IMR-90 (cell line): Measurements from ENCODE around the gene KRTCAP2. TPM values are rescaled to one million over a fixed set of nuclear protein-coding genes. Genes with fewer than 3 reads are reported as not detected.

Experiments used
- ATAC-seq: fragments of 200-7000 bp; cut with Tn5 transposase; 2 replicates; pipeline ENCODE4 v1.9.1; 2020; ENCODE audit warnings: low read depth, mild to moderate bottlenecking, moderate library complexity
- BruUV-seq: library from RNA; stranded (reverse); fragments of 400-500 nt; replicated peaks from 2 replicates; lab custom pipeline; 2021; lab: Mats Ljungman, UMichigan
- CTCF ChIA-PET: fragments of 300-600 bp; formaldehyde crosslinking; extraction: SDS; loops from one replicate; lab custom pipeline; 2021; ENCODE audit warnings: antibody characterized with exemption; lab: Yijun Ruan, JAX
- POLR2A ChIA-PET: fragments of 300-600 bp; sonication (Branson Sonifier 250); formaldehyde crosslinking; loops from one replicate; lab custom pipeline; 2022; ENCODE audit warnings: antibody characterized with exemption; ENCODE audit not compliant: unreplicated experiment; lab: Charles Lee
- DNase-seq: peaks from one replicate; pipeline ENCODE4 v3.0.0; 2013
- H2AFZ ChIP-seq: replicated peaks from 2 replicates; pipeline ENCODE3; 2013; ENCODE audit warnings: low read length, mild to moderate bottlenecking; ENCODE audit not compliant: poor library complexity
- H2AK5ac ChIP-seq: 2 replicates; pipeline ENCODE4 v1.6.1; 2013; ENCODE audit warnings: low read depth, low read length, inconsistent platforms
- H2AK9ac ChIP-seq: replicated peaks from 2 replicates; pipeline ENCODE3; 2013; ENCODE audit warnings: mild to moderate bottlenecking, low read depth, low read length, moderate library complexity; ENCODE audit not compliant: poor library complexity
- H2BK120ac ChIP-seq: 2 replicates; pipeline ENCODE4 v1.6.1; 2013; ENCODE audit warnings: low read depth, low read length, inconsistent platforms
- H2BK15ac ChIP-seq: 3 replicates; pipeline ENCODE4 v1.6.1; 2013; ENCODE audit warnings: low read depth, low read length, inconsistent platforms
- H2BK20ac ChIP-seq: 2 replicates; pipeline ENCODE4 v1.6.1; 2013; ENCODE audit warnings: low read depth, mild to moderate bottlenecking, inconsistent platforms, low read length, moderate library complexity
- H2BK5ac ChIP-seq: 2 replicates; pipeline ENCODE4 v1.6.1; 2013; ENCODE audit warnings: mild to moderate bottlenecking, low read depth, low read length, inconsistent platforms; ENCODE audit not compliant: poor library complexity, severe bottlenecking
- H3K14ac ChIP-seq: replicated peaks from 2 replicates; pipeline ENCODE4 v1.6.1; 2013; ENCODE audit warnings: low read depth, low read length, inconsistent platforms
- H3K18ac ChIP-seq: 2 replicates; pipeline ENCODE4 v1.6.1; 2013; ENCODE audit warnings: low read depth, low read length, control low read depth
- H3K23ac ChIP-seq: 2 replicates; pipeline ENCODE4 v1.6.1; 2013; ENCODE audit warnings: low read depth, low read length, inconsistent platforms
- H3K27ac ChIP-seq: 2 replicates; pipeline ENCODE4 v1.5.1; 2013; ENCODE audit warnings: mild to moderate bottlenecking, control low read depth, low read length; ENCODE audit not compliant: insufficient read depth
- H3K27me3 ChIP-seq: 2 replicates; pipeline ENCODE4 v1.6.1; 2013; ENCODE audit warnings: low read length; ENCODE audit not compliant: control insufficient read depth, insufficient read depth
- H3K36me3 ChIP-seq: 2 replicates; pipeline ENCODE4 v1.6.1; 2013; ENCODE audit warnings: low read length, mixed read lengths; ENCODE audit not compliant: control insufficient read depth, insufficient read depth
- H3K4ac ChIP-seq: 2 replicates; pipeline ENCODE4 v1.6.1; 2013; ENCODE audit warnings: low read depth, low read length, inconsistent platforms
- H3K4me1 ChIP-seq: 2 replicates; pipeline ENCODE4 v1.6.1; 2013; ENCODE audit warnings: low read length, mixed read lengths; ENCODE audit not compliant: control insufficient read depth, insufficient read depth
- H3K4me2 ChIP-seq: 2 replicates; pipeline ENCODE4 v1.6.1; 2013; ENCODE audit warnings: low read depth, mild to moderate bottlenecking, control low read depth, low read length, moderate library complexity
- H3K4me3 ChIP-seq: 2 replicates; pipeline ENCODE4 v1.5.1; 2013; ENCODE audit warnings: low read depth, mild to moderate bottlenecking, control low read depth, low read length, moderate library complexity; ENCODE audit not compliant: insufficient read depth
- H3K56ac ChIP-seq: 2 replicates; pipeline ENCODE4 v1.6.1; 2013; ENCODE audit warnings: low read length, inconsistent platforms; ENCODE audit not compliant: insufficient read depth; ENCODE audit errors: extremely low read depth
- H3K79me1 ChIP-seq, 2 experiments: 2 replicates each; pipeline ENCODE4 v1.6.1; 2013; ENCODE audit warnings: low read length in 2 of 2, inconsistent platforms in 1 of 2, low read depth in 1 of 2
- H3K9ac ChIP-seq: 2 replicates; pipeline ENCODE4 v1.6.1; 2013; ENCODE audit warnings: low read depth, low read length, control low read depth
- H3K9me1 ChIP-seq: 2 replicates; pipeline ENCODE4 v1.6.1; 2013; ENCODE audit warnings: low read length, inconsistent platforms; ENCODE audit not compliant: insufficient read depth
- H3K9me3 ChIP-seq: 2 replicates; pipeline ENCODE4 v1.6.1; 2013; ENCODE audit warnings: low read length; ENCODE audit not compliant: control insufficient read depth, insufficient read depth
- H4K20me1 ChIP-seq: 2 replicates; pipeline ENCODE4 v1.6.1; 2013; ENCODE audit warnings: low read length, inconsistent platforms; ENCODE audit not compliant: insufficient read depth
- H4K5ac ChIP-seq: 2 replicates; pipeline ENCODE4 v1.6.1; 2013; ENCODE audit warnings: mild to moderate bottlenecking, low read depth, low read length, control low read depth
- H4K8ac ChIP-seq, 2 experiments: 2 replicates each; pipeline ENCODE4 v1.6.1; 2013; ENCODE audit warnings: low read depth in 2 of 2, low read length in 2 of 2, control low read depth in 1 of 2, inconsistent platforms in 1 of 2
- H4K91ac ChIP-seq: 2 replicates; pipeline ENCODE4 v1.6.1; 2013; ENCODE audit warnings: low read depth, low read length, inconsistent platforms; ENCODE audit not compliant: insufficient read depth
- RAD21 ChIP-seq: IDR thresholded peaks from 2 replicates; pipeline ENCODE4 v1.6.1; 2012; ENCODE audit warnings: low read length, improper control_type of control experiment
- USF2 ChIP-seq: fragments of 150-350 bp; IDR thresholded peaks from 2 replicates; pipeline ENCODE4 v1.6.1; 2017; ENCODE audit warnings: mild to moderate bottlenecking, antibody characterized with exemption, low read length, low read depth
- WGBS, 2 experiments: methylation state at CpG; one replicate each; pipeline versions ENCODE4 v1.1.5 to v1.1.7; 2013; ENCODE audit warnings: missing lambda C conversion rate in 2 of 2; ENCODE audit not compliant: insufficient read length in 1 of 2; ENCODE audit errors: extremely low coverage in 2 of 2; 5-methylcytosine and 5-hydroxymethylcytosine counted together
- dilution Hi-C: fragments of 300-500 bp; cut with HindIII; formaldehyde crosslinking; loops from one replicate; pipeline ENCODE4 v1.14.3; 2018; ENCODE audit warnings: low sequenced_read_pairs; ENCODE audit not compliant: unreplicated experiment
- in situ Hi-C: fragments of 300-500 bp; cut with MboI; formaldehyde crosslinking; loops from 3 replicates; pipeline ENCODE4 v1.14.3; 2019; ENCODE audit warnings: low sequenced_read_pairs, inconsistent platforms, mixed read lengths
- intact Hi-C: fragments of 100-400 bp; cut with micrococcal nuclease; formaldehyde crosslinking; loops from 2 replicates; pipeline ENCODE4 v1.10.0; 2022
- polyA plus RNA-seq, 3 experiments: library from polyadenylated mRNA; depleted of rRNA; stranded (reverse); fragments of >200 nt; gene quantifications; 2 replicates each; pipeline ENCODE4 v1.2.3, GENCODE V29; 2012; ENCODE audit warnings: low replicate concordance in 1 of 3
- total RNA-seq: library from RNA; depleted of rRNA; stranded (reverse); fragments of >200 nt; gene quantifications from 2 replicates; pipeline ENCODE4 v1.2.3, GENCODE V29; 2012

Gene KRTCAP2
- total and polyA plus RNA-seq, 2 of the 4 experiments (the other 2 are of a cell fraction) = 76.7 to 232 TPM

GRCh38 chr1:155219592-155220031 is 46.5 kb upstream of the KRTCAP2 start:
- Histone ChIP-seq H3K4me1 (peaks cover 11% of the 10 kb centered on the region), H2AK5ac (peak overlapping the region; percentile 62), H2BK5ac (peak overlapping the region; percentile 20), H3K14ac (no peak overlapping the region), H3K36me3 (peaks cover 7% of the 10 kb centered on the region), H3K27ac (peak overlapping the region; percentile 48), H4K91ac (no peak overlapping the region), H3K9me1 (peaks cover 8% of the 10 kb centered on the region), H3K4me3 (no peak overlapping the region), H3K9ac (no peak overlapping the region), H2BK15ac (peak overlapping the region; percentile 21; the same call in 1 of the 3 replicates), H4K5ac (peak overlapping the region; percentile 99), H3K79me1 (peaks cover 9 to 26% of the 10 kb centered on the region in 2 experiments), H2AK9ac (peak overlapping the region; percentile 20), H3K18ac (no peak overlapping the region), H2AFZ (peak overlapping the region; percentile 78), H4K20me1 (no peaks in the 10 kb centered on the region), H3K27me3 (no peaks in the 10 kb centered on the region), H3K4me2 (0 out of 2 replicates have a peak overlapping the region, but pooled peaks have one; percentile 5), H2BK20ac (no peak overlapping the region), H3K23ac (no peak overlapping the region), H3K9me3 (no peaks in the 10 kb centered on the region), H3K56ac (no peak overlapping the region), H4K8ac (peak overlapping the region; percentile 61 to 95), H2BK120ac (no peak overlapping the region), H3K4ac (peak overlapping the region; percentile 31)
- WGBS, 2 experiments = no CpG with 5 or more reads among the region's 1 CpG
- ATAC-seq = no peak
- no peak for TF ChIP-seq RAD21
- peak; percentile 90 for TF ChIP-seq USF2
- ChIA-PET POLR2A (no interaction called here), CTCF (no interaction called here)
- intact Hi-C loops (no loop called here), dilution Hi-C loops (no loop called here), in situ Hi-C loops (no loop called here)
- DNase-seq = no peak
- BruUV-seq = no TSS peak
